Testis (tissue), 3 donors: ENCODE data around the gene SFMBT2. TPM values are rescaled to one million over a fixed set of nuclear protein-coding genes. Genes with fewer than 3 reads are reported as not detected.

Source experiments
- DNase-seq: peaks from one replicate; pipeline ENCODE4 v3.0.0-alpha.2; 2019
- H3K27ac ChIP-seq, 2 donors: fragments of 200-600 bp; sonication (generic); one replicate each; pipeline ENCODE4 v1.5.1; 2019
- H3K27me3 ChIP-seq: fragments of 200-600 bp; sonication (generic); one replicate; pipeline ENCODE4 v1.5.1; 2019
- H3K36me3 ChIP-seq: fragments of 200-600 bp; sonication (generic); one replicate; pipeline ENCODE4 v1.5.1; 2017; ENCODE audit warnings: low read depth; ENCODE audit errors: missing control alignments
- H3K4me1 ChIP-seq: fragments of 200-600 bp; sonication (generic); one replicate; pipeline ENCODE4 v1.5.1; 2019
- H3K4me3 ChIP-seq, 2 donors: fragments of 200-600 bp; sonication (generic); one replicate each; pipeline ENCODE4 v1.5.1; 2017 to 2019
- H3K9me3 ChIP-seq: fragments of 200-600 bp; sonication (generic); one replicate; pipeline ENCODE4 v1.5.1; 2017
- POLR2A ChIP-seq: fragments of 450-650 bp; IDR thresholded peaks from one replicate; pipeline ENCODE4 v1.6.1; 2017; ENCODE audit warnings: antibody characterized with exemption, mild to moderate bottlenecking, moderate library complexity
- WGBS, 2 donors: methylation state at CpG; one replicate each; pipeline ENCODE4 v1.1.5; 2018; 5-methylcytosine and 5-hydroxymethylcytosine counted together
- intact Hi-C: fragments of 100-400 bp; cut with DNase I; formaldehyde crosslinking; loops from one replicate; pipeline ENCODE4 v1.15.1; 2023; ENCODE audit warnings: low total_unique reads
- polyA plus RNA-seq: library from polyadenylated mRNA; stranded (reverse); fragments of 350-450 nt; fragmentation: Illumina TruSeq; extraction: RNeasy Lipid Tissue Mini Kit (QIAGEN cat#74804); gene quantifications from one replicate; pipeline ENCODE4 v1.2.3, GENCODE V29; 2014; ENCODE audit warnings: low read depth, low replicate concordance; ENCODE audit not compliant: insufficient read depth
- total RNA-seq, 2 donors: library from RNA; depleted of rRNA; stranded (reverse); fragments of >200 nt; gene quantifications; one replicate each; pipeline ENCODE4 v1.2.3, GENCODE V29; 2016
- TF ChIP-seq, protein P1 (sequence below), 3 experiments: fragments of 450-650 bp in 2 of 3; fragments of 200-600 bp in 1 of 3; sonication (generic) in 1 of 3; IDR thresholded peaks; one replicate each; pipeline ENCODE4 v1.5.1; 2016 to 2019; ENCODE audit warnings: antibody characterized with exemption in 3 of 3, mild to moderate bottlenecking in 2 of 3, moderate library complexity in 1 of 3

The SFMBT2 gene
- total and polyA plus RNA-seq, 3 donors from 2014 or later: 3.6 to 8.5 (median 7.6) TPM

DNA sequence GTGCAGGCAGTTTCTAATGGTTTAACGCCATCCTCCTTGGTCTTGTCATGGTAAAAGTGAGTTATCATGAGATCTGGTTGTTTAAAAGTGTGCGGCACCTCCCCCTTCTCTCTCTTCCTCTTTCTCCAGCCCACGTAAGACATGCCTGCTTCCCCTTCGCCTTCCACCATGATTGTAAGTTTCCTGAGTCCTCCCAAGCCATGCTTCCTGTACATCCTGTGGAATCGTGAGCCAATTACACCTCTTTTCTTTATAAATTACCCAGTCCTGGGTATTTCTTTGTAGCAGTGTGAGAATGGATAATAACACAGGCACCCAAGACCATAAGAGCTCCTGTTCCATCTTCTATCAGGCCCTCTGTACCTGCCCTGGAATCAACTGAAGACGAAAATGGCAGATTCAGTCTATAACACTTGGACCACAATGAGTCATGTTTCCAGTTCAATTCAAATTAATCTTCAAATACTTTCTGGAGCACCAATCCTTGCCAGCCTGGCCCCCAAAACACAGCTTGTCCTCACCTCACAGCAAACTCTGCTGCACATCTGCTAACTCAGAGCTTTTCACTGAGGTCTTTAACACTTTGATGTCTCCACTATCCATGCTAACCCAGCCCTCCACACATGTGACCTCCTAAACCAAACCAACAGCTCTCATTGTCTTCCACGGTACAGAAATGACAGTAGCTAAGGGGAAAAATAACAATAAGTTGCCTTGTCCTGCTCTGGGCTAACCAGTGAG is 73.2 kb downstream of the SFMBT2 start:
- 82 to 88% methylated on average over 7 of the region's 7 CpGs for WGBS, 2 donors
- Histone ChIP-seq H3K4me3 (no peak overlapping the region), H3K27ac (no peak overlapping the region), H3K27me3 (no peaks in the 10 kb centered on the region), H3K4me1 (peaks cover 2% of the 10 kb centered on the region), H3K36me3 (no peaks in the 10 kb centered on the region), H3K9me3 (no peaks in the 10 kb centered on the region)
- intact Hi-C loops: no loop called here
- DNase-seq: no peak
- no peak for TF ChIP-seq POLR2A
- TF ChIP-seq, protein P1, sequence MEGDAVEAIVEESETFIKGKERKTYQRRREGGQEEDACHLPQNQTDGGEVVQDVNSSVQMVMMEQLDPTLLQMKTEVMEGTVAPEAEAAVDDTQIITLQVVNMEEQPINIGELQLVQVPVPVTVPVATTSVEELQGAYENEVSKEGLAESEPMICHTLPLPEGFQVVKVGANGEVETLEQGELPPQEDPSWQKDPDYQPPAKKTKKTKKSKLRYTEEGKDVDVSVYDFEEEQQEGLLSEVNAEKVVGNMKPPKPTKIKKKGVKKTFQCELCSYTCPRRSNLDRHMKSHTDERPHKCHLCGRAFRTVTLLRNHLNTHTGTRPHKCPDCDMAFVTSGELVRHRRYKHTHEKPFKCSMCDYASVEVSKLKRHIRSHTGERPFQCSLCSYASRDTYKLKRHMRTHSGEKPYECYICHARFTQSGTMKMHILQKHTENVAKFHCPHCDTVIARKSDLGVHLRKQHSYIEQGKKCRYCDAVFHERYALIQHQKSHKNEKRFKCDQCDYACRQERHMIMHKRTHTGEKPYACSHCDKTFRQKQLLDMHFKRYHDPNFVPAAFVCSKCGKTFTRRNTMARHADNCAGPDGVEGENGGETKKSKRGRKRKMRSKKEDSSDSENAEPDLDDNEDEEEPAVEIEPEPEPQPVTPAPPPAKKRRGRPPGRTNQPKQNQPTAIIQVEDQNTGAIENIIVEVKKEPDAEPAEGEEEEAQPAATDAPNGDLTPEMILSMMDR (IDR thresholded peaks at IDR 0.05): no peak

- DNase-seq: no peak
- no peak overlapping the region for H3K27ac ChIP-seq
- intact Hi-C loops: no loop called here
These were observed 74.9 kb downstream of the SFMBT2 start for GRCh38 chr10:7335977-7336376.

DNA sequence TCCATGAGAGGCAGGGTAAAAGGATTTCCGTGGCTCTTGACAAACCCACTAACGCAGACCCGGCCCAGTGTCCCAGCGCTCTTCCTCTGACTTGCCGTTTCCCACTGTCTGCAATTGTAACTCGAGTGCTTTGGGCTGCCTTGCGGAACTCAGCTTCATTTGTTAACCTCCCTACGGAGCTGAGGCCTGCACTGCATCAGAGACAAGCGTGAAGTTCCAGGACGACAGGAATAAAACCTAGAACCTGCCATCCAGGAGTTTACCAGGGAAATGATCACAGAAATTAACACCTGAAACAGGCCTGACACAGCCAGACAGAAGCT is 76.2 kb downstream of the SFMBT2 start:
- Histone ChIP-seq H3K4me1 (peaks cover 2% of the 10 kb centered on the region), H3K27me3 (no peaks in the 10 kb centered on the region), H3K36me3 (no peaks in the 10 kb centered on the region), H3K9me3 (no peaks in the 10 kb centered on the region), H3K4me3 (no peak overlapping the region), H3K27ac (no peak overlapping the region)
- DNase-seq: no peak
- no peak for TF ChIP-seq POLR2A
- TF ChIP-seq, protein P1 (IDR thresholded peaks at IDR 0.05): no peak
- 91 to 94% methylated on average over 10 of the region's 10 CpGs for WGBS, 2 donors
- intact Hi-C loops: no loop called here

More at GRCh38 chr10:7335977-7336376, 74.9 kb downstream of the SFMBT2 start:
- Histone ChIP-seq H3K27me3 (no peaks in the 10 kb centered on the region), H3K36me3 (no peaks in the 10 kb centered on the region), H3K4me1 (peaks cover 2% of the 10 kb centered on the region), H3K9me3 (no peaks in the 10 kb centered on the region), H3K4me3 (no peak overlapping the region)
- no peak for TF ChIP-seq POLR2A
- TF ChIP-seq, protein P1 (IDR thresholded peaks at IDR 0.05): no peak
- WGBS, 2 donors: 63 to 68% methylated on average over 2 of the region's 2 CpGs

GRCh38 chr10:7333961-7334641 is 76.7 kb downstream of the SFMBT2 start:
- peaks cover 2% of the 10 kb centered on the region for H3K4me1 ChIP-seq
- intact Hi-C loops: no loop called here
- no peak for DNase-seq
- H3K27me3 ChIP-seq: no peaks in the 10 kb centered on the region
- 83 to 92% methylated on average over 14 to 21 of the region's 21 CpGs for WGBS, 2 donors
- TF ChIP-seq POLR2A: no peak
- TF ChIP-seq, protein P1 (IDR thresholded peaks at IDR 0.05): no peak
- no peaks in the 10 kb centered on the region for H3K9me3 ChIP-seq
- no peak overlapping the region for H3K4me3 ChIP-seq
- no peaks in the 10 kb centered on the region for H3K36me3 ChIP-seq
- no peak overlapping the region for H3K27ac ChIP-seq
